Prostate gland (tissue), 2 donors: ENCODE results near the gene ADCY4. TPM values are rescaled to one million over a fixed set of nuclear protein-coding genes. Genes with fewer than 3 reads are reported as not detected.

Experiments used
- DNase-seq: peaks from one replicate; pipeline ENCODE4 v3.0.0-alpha.2; 2019; ENCODE audit warnings: low spot score
- H3K27ac ChIP-seq, 2 donors: fragments of 200-600 bp; sonication (generic); 2 replicates each; pipeline ENCODE4 v1.5.1; 2017 to 2019
- H3K27me3 ChIP-seq: fragments of 200-600 bp; sonication (generic); replicated peaks from 2 replicates; pipeline ENCODE4 v1.5.1; 2019; ENCODE audit not compliant: insufficient read depth
- H3K36me3 ChIP-seq, 2 donors: fragments of 200-600 bp; sonication (generic); 1 replicate in 1 of 2; 2 replicates in 1 of 2; pipeline versions ENCODE4 v1.5.1 to v1.8.1; 2017 to 2019
- H3K4me1 ChIP-seq: fragments of 200-600 bp; sonication (generic); replicated peaks from 2 replicates; pipeline ENCODE4 v1.5.1; 2019
- H3K4me3 ChIP-seq, 2 donors: fragments of 200-600 bp; sonication (generic); 2 replicates each; pipeline ENCODE4 v1.5.1; 2017 to 2019
- H3K9me3 ChIP-seq: fragments of 200-600 bp; sonication (generic); 2 replicates; pipeline ENCODE4 v1.5.1; 2017
- CTCF ChIP-seq, 4 experiments: fragments of 200-600 bp in 2 of 4; fragments of 450-650 bp in 2 of 4; sonication (generic) in 2 of 4; IDR thresholded peaks; 1 replicate in 3 of 4; 2 replicates in 1 of 4; pipeline ENCODE4 v1.5.1; 2016 to 2019; ENCODE audit warnings: antibody characterized with exemption in 4 of 4, mild to moderate bottlenecking in 2 of 4, moderate library complexity in 2 of 4
- POLR2A ChIP-seq: fragments of 450-650 bp; IDR thresholded peaks from one replicate; pipeline ENCODE4 v1.6.1; 2016; ENCODE audit warnings: antibody characterized with exemption, mild to moderate bottlenecking
- POLR2AphosphoS5 ChIP-seq: sonication (generic); formaldehyde crosslinking; IDR thresholded peaks from one replicate; pipeline ENCODE4 v1.6.1; 2017; ENCODE audit warnings: antibody characterized with exemption
- WGBS: methylation state at CpG from one replicate; pipeline ENCODE4 v1.1.5; 2018; 5-methylcytosine and 5-hydroxymethylcytosine counted together
- intact Hi-C: fragments of 100-400 bp; cut with DNase I; formaldehyde crosslinking; loops from one replicate; pipeline ENCODE4 v1.14.2; 2022
- total RNA-seq, 2 donors: library from RNA; depleted of rRNA; stranded (reverse); fragments of >200 nt; gene quantifications; one replicate each; pipeline ENCODE4 v1.1.0, GENCODE V29; 2016

Gene ADCY4
- total RNA-seq, 2 donors from 2014 or later: 19.4 to 28.7 TPM

DNA sequence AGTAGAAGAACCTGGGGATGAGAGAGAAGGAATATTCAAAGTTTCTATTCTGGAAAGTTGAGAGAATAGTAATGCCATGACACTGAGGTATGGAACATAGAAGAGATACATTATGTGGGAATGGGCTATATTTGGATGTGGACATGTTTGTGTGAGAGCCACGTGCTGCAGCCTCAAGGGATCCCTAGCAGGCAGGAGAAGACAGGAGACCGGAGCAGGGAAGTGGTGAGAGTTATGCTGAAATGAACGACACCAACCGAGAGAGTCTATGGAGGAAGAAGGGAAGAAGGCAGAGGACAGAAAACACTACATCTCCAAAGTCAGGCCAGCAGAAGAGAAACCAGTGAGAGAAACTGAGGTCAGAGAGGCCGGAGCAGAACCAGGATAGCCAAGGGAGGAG, 14.9 kb upstream of the ADCY4 start:
- no peaks in the 10 kb centered on the region for H3K36me3 ChIP-seq
- no peaks in the 10 kb centered on the region for H3K27me3 ChIP-seq
- no peaks in the 10 kb centered on the region for H3K9me3 ChIP-seq
- H3K4me1 ChIP-seq: no peaks in the 10 kb centered on the region
- TF ChIP-seq POLR2A: no peak
- no peak for TF ChIP-seq CTCF (IDR thresholded peaks at IDR 0.05)
- no peak for TF ChIP-seq POLR2AphosphoS5
- H3K4me3 ChIP-seq: no peak overlapping the region
- H3K27ac ChIP-seq: no peak overlapping the region
- intact Hi-C loops: no loop called here
- no peak for DNase-seq
- WGBS: 67% methylated on average over 5 of the region's 5 CpGs

GRCh38 chr14:24348186-24348585, 13.3 kb upstream of the ADCY4 start:
- H3K27ac ChIP-seq: no peak overlapping the region
- intact Hi-C loops: no loop called here
- no peak for DNase-seq
- no peaks in the 10 kb centered on the region for H3K27me3 ChIP-seq
- H3K36me3 ChIP-seq: no peaks in the 10 kb centered on the region
- no peaks in the 10 kb centered on the region for H3K4me1 ChIP-seq
- H3K9me3 ChIP-seq: no peaks in the 10 kb centered on the region
- TF ChIP-seq POLR2AphosphoS5 (no peak), CTCF (IDR thresholded peaks at IDR 0.05) (no peak)
- 87% methylated on average over 2 of the region's 2 CpGs for WGBS
- no peak overlapping the region for H3K4me3 ChIP-seq

DNA sequence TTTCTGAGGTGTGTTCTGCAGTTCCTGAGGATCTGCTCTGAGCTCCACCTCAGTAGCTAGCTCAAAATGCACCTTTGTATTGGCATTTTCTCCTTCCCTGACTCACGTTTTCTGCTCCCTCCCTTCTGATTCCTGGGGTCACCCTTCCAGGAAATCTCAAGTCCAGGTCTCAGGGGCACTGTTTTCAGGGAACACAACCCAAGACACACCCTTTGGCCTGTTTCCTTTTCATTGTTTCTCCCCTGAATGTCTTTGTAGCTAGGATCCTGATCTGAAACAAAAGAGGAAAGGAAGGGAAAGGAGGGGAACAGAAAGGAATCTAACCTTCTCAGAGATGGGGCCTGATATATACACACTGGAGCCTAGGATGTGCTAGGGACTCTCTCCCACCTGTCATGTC, 12.3 kb upstream of the ADCY4 start:
- no peaks in the 10 kb centered on the region for H3K36me3 ChIP-seq
- H3K4me1 ChIP-seq: no peaks in the 10 kb centered on the region
- intact Hi-C loops: no loop called here
- no peak overlapping the region for H3K4me3 ChIP-seq
- whole genome bisulfite sequencing: 63% methylated on average over 1 of the region's 1 CpG
- no peaks in the 10 kb centered on the region for H3K27me3 ChIP-seq
- H3K9me3 ChIP-seq: no peaks in the 10 kb centered on the region
- H3K27ac ChIP-seq: no peak overlapping the region
- no peak for TF ChIP-seq CTCF (IDR thresholded peaks at IDR 0.05)
- no peak for TF ChIP-seq POLR2A
- no peak for TF ChIP-seq POLR2AphosphoS5
- DNase-seq: no peak

DNA sequence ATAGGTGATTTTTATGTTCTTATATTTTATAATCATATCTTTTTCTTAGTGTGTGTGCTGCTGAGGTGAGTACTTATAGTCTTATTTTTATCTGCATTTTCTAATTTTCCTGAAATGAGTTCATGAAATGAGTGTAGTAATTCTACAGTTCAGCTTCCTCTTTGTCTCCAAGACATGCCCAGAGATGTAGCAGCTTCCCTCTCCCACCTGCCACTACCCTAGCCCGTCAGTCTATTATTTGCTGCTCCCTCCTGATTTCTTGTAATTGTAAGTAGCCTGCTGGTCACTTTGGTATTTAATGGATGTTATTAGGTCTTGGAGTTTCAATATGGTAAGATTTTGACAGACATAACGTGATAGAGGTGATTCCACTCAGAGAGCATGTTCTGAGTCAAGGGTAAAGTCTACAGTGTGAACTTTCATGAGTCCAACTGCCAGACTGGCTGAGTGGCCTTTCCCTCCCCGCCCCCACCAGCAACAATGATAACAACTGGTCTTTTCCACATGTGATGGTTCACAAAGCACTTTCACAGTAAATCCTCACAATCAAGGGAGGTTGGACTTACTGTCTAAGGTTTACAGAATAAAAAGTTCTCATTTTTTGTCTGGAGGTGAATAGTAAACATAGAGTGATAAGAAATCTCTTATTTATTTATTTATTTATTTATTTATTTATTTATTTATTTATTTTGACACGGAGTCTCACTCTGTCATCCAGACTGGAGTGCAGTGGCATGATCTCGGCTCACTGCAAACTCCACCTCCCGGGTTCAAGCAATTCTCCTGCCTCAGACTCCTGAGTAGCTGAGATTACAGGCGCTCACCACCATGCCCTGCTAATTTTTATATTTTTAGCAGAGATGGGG, 9.2 kb upstream of the ADCY4 start:
- DNase-seq: no peak
- Histone ChIP-seq H3K4me3 (no peak overlapping the region), H3K4me1 (no peaks in the 10 kb centered on the region), H3K27ac (no peak overlapping the region), H3K36me3 (no peaks in the 10 kb centered on the region), H3K27me3 (no peaks in the 10 kb centered on the region), H3K9me3 (no peaks in the 10 kb centered on the region)
- WGBS: 73% methylated on average over 7 of the region's 7 CpGs
- no peak for TF ChIP-seq POLR2A
- TF ChIP-seq CTCF (IDR thresholded peaks at IDR 0.05): no peak
- no peak for TF ChIP-seq POLR2AphosphoS5
- intact Hi-C loops: no loop called here

DNA sequence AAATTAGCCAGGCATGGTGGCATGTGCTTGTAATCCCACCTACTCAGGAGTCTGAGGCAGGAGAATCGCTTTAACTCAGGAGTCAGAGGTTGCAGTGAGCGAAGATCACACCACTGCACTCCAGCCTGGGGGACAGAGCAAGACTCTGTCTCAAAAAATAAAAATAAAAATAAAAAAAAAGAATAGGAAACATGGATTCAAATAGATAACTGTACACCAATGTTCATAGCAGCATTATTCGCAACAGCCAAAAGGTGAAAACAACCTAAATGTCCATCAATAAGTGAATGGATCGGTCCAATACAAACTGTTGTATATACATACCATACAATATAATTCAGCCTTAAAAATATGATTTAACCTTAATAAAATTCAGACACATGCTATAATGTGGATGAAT, 8.0 kb upstream of the ADCY4 start:
- 93% methylated on average over 4 of the region's 4 CpGs for WGBS
- TF ChIP-seq CTCF (IDR thresholded peaks at IDR 0.05) (no peak), POLR2AphosphoS5 (no peak), POLR2A (no peak)
- no peak overlapping the region for H3K27ac ChIP-seq
- no peaks in the 10 kb centered on the region for H3K9me3 ChIP-seq
- no peak overlapping the region for H3K4me3 ChIP-seq
- no peaks in the 10 kb centered on the region for H3K36me3 ChIP-seq
- no peak for DNase-seq
- H3K4me1 ChIP-seq: no peaks in the 10 kb centered on the region
- intact Hi-C loops: no loop called here
- no peaks in the 10 kb centered on the region for H3K27me3 ChIP-seq
